SU-DHL-6 (cell line): ENCODE results near the gene TNNC1.
A peak's percentile ranks its signal among the peaks of the same experiment; 100 is the strongest.

Experiments
- H2AFZ ChIP-seq: fragments of 200-600 bp; sonication (generic); 2 replicates; pipeline ENCODE4 v1.6.1; 2014; ENCODE audit warnings: low read depth, mild to moderate bottlenecking, moderate library complexity, mixed read lengths, antibody characterized with exemption, low read length; ENCODE audit not compliant: severe bottlenecking
- H3F3A ChIP-seq: fragments of 200-600 bp; shearing (Covaris generic); 2 replicates; pipeline ENCODE4 v1.6.0; 2016; ENCODE audit warnings: antibody characterized with exemption, mild to moderate bottlenecking; ENCODE audit not compliant: insufficient read depth
- H3K27ac ChIP-seq: fragments of 200-600 bp; sonication (generic); 2 replicates; pipeline ENCODE4 v1.5.1; 2016; ENCODE audit warnings: low read depth, mild to moderate bottlenecking, low read length, moderate library complexity, mixed read lengths
- H3K27me3 ChIP-seq: fragments of 200-600 bp; sonication (generic), shearing (Covaris generic); 2 replicates; pipeline ENCODE4 v1.6.0; 2014; ENCODE audit warnings: mild to moderate bottlenecking, low read length
- H3K36me3 ChIP-seq: fragments of 200-600 bp; sonication (generic); 2 replicates; pipeline ENCODE4 v1.6.1; 2014; ENCODE audit warnings: mild to moderate bottlenecking, low read length, mixed read lengths
- H3K4me2 ChIP-seq: fragments of 300-600, 200-600 bp; shearing (Covaris generic), sonication (generic); 2 replicates; pipeline ENCODE4 v1.6.0; 2014; ENCODE audit warnings: low read length, low read depth, mild to moderate bottlenecking; ENCODE audit not compliant: poor library complexity, severe bottlenecking
- H3K4me3 ChIP-seq: fragments of 200-600 bp; sonication (generic); 2 replicates; pipeline ENCODE4 v1.5.1; 2014; ENCODE audit warnings: antibody characterized with exemption, low read length, mild to moderate bottlenecking, mixed read lengths; ENCODE audit not compliant: insufficient read depth, poor library complexity, severe bottlenecking
- H3K79me2 ChIP-seq: fragments of 200-600 bp; sonication (generic); 2 replicates; pipeline ENCODE4 v1.6.1; 2014; ENCODE audit warnings: mild to moderate bottlenecking, low read length, moderate library complexity; ENCODE audit not compliant: insufficient read depth
- H3K9ac ChIP-seq: fragments of 200-600 bp; sonication (generic); 2 replicates; pipeline ENCODE4 v1.7.0; 2014; ENCODE audit warnings: mild to moderate bottlenecking, low read length
- H3K9me2 ChIP-seq: fragments of 200-600 bp; sonication (generic); replicated peaks from 2 replicates; pipeline ENCODE4 v1.6.1; 2014; ENCODE audit warnings: low read length; ENCODE audit not compliant: insufficient read depth
- H3K9me3 ChIP-seq: fragments of 200-600 bp; sonication (generic); 2 replicates; pipeline ENCODE4 v1.6.1; 2014; ENCODE audit warnings: low read length, mixed read lengths; ENCODE audit not compliant: insufficient read depth
- H4K20me1 ChIP-seq: fragments of 200-600 bp; sonication (generic); 2 replicates; pipeline ENCODE4 v1.6.1; 2014; ENCODE audit warnings: low read depth, mild to moderate bottlenecking, antibody characterized with exemption, low read length, moderate library complexity, mixed read lengths
- CTCF ChIP-seq: fragments of 200-600 bp; sonication (generic); IDR thresholded peaks from one replicate; pipeline ENCODE4 v1.5.1; 2017; ENCODE audit warnings: antibody characterized with exemption, mild to moderate bottlenecking, low read length, moderate library complexity; ENCODE audit not compliant: insufficient read depth, poor library complexity, severe bottlenecking
- EZH2phosphoT487 ChIP-seq: fragments of 200-600 bp; sonication (generic), shearing (Covaris generic); conservative IDR thresholded peaks from 2 replicates; pipeline ENCODE4 v1.6.1; 2018; ENCODE audit warnings: mild to moderate bottlenecking, antibody characterized with exemption, low read length, moderate library complexity, mixed read lengths

Gene TNNC1

GRCh38 chr3:52453496-52454249 is at the start of gene TNNC1:
Gene TNNC1 (minus strand): TSS chr3:52454041. CDS start chr3:52454015, 26 bp downstream.
- H3K4me3 ChIP-seq: peak within 1 kb of the TSS; percentile 69
- no peaks in the 10 kb centered on the region for H3K36me3 ChIP-seq
- H3K9me2 ChIP-seq: no peaks in the 10 kb centered on the region
- peak within 1 kb of the TSS; percentile 93 for H2AFZ ChIP-seq
- H3K4me2 ChIP-seq: peak within 1 kb of the TSS; percentile 99
- no peak for TF ChIP-seq EZH2phosphoT487
- TF ChIP-seq CTCF: no peak
- no peaks in the 10 kb centered on the region for H3K9me3 ChIP-seq
- peak within 1 kb of the TSS; percentile 56; the same call in 1 of the 2 replicates for H3K27ac ChIP-seq
- peaks cover 10% of the 10 kb centered on the region; the same call in 1 of the 2 replicates for H3K79me2 ChIP-seq
- no peaks in the 10 kb centered on the region for H3K27me3 ChIP-seq
- no peaks in the 10 kb centered on the region for H4K20me1 ChIP-seq
- H3K9ac ChIP-seq: peak within 1 kb of the TSS; percentile 94
- peaks cover 10% of the 10 kb centered on the region; the same call in 1 of the 2 replicates for H3F3A ChIP-seq

GRCh38 chr3:52502808-52503350 is 49.0 kb upstream of the TNNC1 start:
- Histone ChIP-seq H3K9me3 (no peaks in the 10 kb centered on the region), H3K4me3 (no peak overlapping the region), H3K27ac (no peak overlapping the region), H2AFZ (no peak overlapping the region), H3F3A (no peaks in the 10 kb centered on the region), H3K79me2 (no peaks in the 10 kb centered on the region), H3K9me2 (no peaks in the 10 kb centered on the region), H4K20me1 (no peaks in the 10 kb centered on the region; the same call in 1 of the 2 replicates), H3K36me3 (no peaks in the 10 kb centered on the region), H3K27me3 (no peaks in the 10 kb centered on the region), H3K9ac (no peak overlapping the region), H3K4me2 (no peak overlapping the region)
- TF ChIP-seq EZH2phosphoT487 (no peak), CTCF (no peak)

- no peak overlapping the region for H3K27ac ChIP-seq
- H3K4me3 ChIP-seq: no peak overlapping the region
- no peaks in the 10 kb centered on the region for H3K27me3 ChIP-seq
- no peaks in the 10 kb centered on the region for H3F3A ChIP-seq
- H3K4me2 ChIP-seq: no peak overlapping the region
- H3K79me2 ChIP-seq: no peaks in the 10 kb centered on the region
- no peaks in the 10 kb centered on the region; the same call in 1 of the 2 replicates for H4K20me1 ChIP-seq
- no peaks in the 10 kb centered on the region for H3K36me3 ChIP-seq
- no peak overlapping the region for H3K9ac ChIP-seq
- TF ChIP-seq CTCF (no peak), EZH2phosphoT487 (no peak)
- no peaks in the 10 kb centered on the region for H3K9me3 ChIP-seq
- H3K9me2 ChIP-seq: no peaks in the 10 kb centered on the region
- no peak overlapping the region for H2AFZ ChIP-seq
These were observed 48.2 kb upstream of the TNNC1 start for GRCh38 chr3:52502001-52502400.
